Trophoblast cell (in vitro differentiated cells and primary cell): ENCODE measurements around the gene B4GALT1. TPM values are rescaled to one million over a fixed set of nuclear protein-coding genes. Genes with fewer than 3 reads are reported as not detected.

ENCODE experiments used
- DNase-seq, 2 donors: peaks; one replicate each; pipeline ENCODE4 v3.0.0-alpha.2; 2016
- H2AFZ ChIP-seq: 2 replicates; pipeline ENCODE4 v1.6.1; 2013; ENCODE audit warnings: low read length, moderate library complexity, mild to moderate bottlenecking; ENCODE audit not compliant: insufficient read depth, poor library complexity
- H2AK5ac ChIP-seq: 2 replicates; pipeline ENCODE4 v1.6.1; 2013; ENCODE audit warnings: mild to moderate bottlenecking, low read length
- H2BK120ac ChIP-seq: 2 replicates; pipeline ENCODE4 v1.6.1; 2013; ENCODE audit warnings: low read length, mild to moderate bottlenecking, moderate library complexity; ENCODE audit not compliant: insufficient read depth, poor library complexity
- H2BK12ac ChIP-seq: 2 replicates; pipeline ENCODE4 v1.6.1; 2013; ENCODE audit warnings: mild to moderate bottlenecking, low read length, moderate library complexity
- H2BK5ac ChIP-seq: 2 replicates; pipeline ENCODE4 v1.6.1; 2013; ENCODE audit warnings: low read length, low read depth, moderate library complexity, mild to moderate bottlenecking; ENCODE audit not compliant: poor library complexity
- H3K14ac ChIP-seq: 2 replicates; pipeline ENCODE4 v1.6.1; 2013; ENCODE audit warnings: mild to moderate bottlenecking, low read length
- H3K18ac ChIP-seq: 2 replicates; pipeline ENCODE4 v1.6.1; 2013; ENCODE audit warnings: mild to moderate bottlenecking, low read length
- H3K23ac ChIP-seq: 2 replicates; pipeline ENCODE4 v1.6.1; 2013; ENCODE audit warnings: low read length
- H3K27ac ChIP-seq: 2 replicates; pipeline ENCODE4 v1.5.1; 2013; ENCODE audit warnings: low read depth, mild to moderate bottlenecking, inconsistent platforms, low read length, moderate library complexity
- H3K27me3 ChIP-seq: 2 replicates; pipeline ENCODE4 v1.6.1; 2013; ENCODE audit warnings: inconsistent platforms, mild to moderate bottlenecking, low read length, moderate library complexity; ENCODE audit not compliant: insufficient read depth
- H3K36me3 ChIP-seq, 2 experiments: 1 replicate in 1 of 2; 2 replicates in 1 of 2; pipeline ENCODE4 v1.6.1; 2013; ENCODE audit warnings: low read length in 2 of 2, mild to moderate bottlenecking in 2 of 2, moderate library complexity in 1 of 2; ENCODE audit not compliant: insufficient read depth in 2 of 2, control insufficient read depth in 1 of 2
- H3K4ac ChIP-seq: 2 replicates; pipeline ENCODE4 v1.6.1; 2013; ENCODE audit warnings: low read depth, mild to moderate bottlenecking, low read length, moderate library complexity
- H3K4me1 ChIP-seq, 2 experiments: 1 replicate in 1 of 2; 2 replicates in 1 of 2; pipeline ENCODE4 v1.6.1; 2013; ENCODE audit warnings: low read length in 2 of 2, mild to moderate bottlenecking in 2 of 2, moderate library complexity in 1 of 2; ENCODE audit not compliant: insufficient read depth in 2 of 2, control insufficient read depth in 1 of 2
- H3K4me2 ChIP-seq: 2 replicates; pipeline ENCODE4 v1.6.1; 2013; ENCODE audit warnings: inconsistent platforms, mild to moderate bottlenecking, low read length, moderate library complexity
- H3K4me3 ChIP-seq: 2 replicates; pipeline ENCODE4 v1.5.1; 2013; ENCODE audit warnings: mild to moderate bottlenecking, low read depth, low read length, inconsistent platforms
- H3K79me1 ChIP-seq: one replicate; pipeline ENCODE4 v1.6.1; 2013; ENCODE audit warnings: low read length
- H3K79me2 ChIP-seq: 2 replicates; pipeline ENCODE4 v1.6.1; 2013; ENCODE audit warnings: low read length, mild to moderate bottlenecking; ENCODE audit not compliant: control insufficient read depth, insufficient read depth, poor library complexity
- H3K9ac ChIP-seq: 2 replicates; pipeline ENCODE4 v1.6.1; 2013; ENCODE audit warnings: mild to moderate bottlenecking, low read length
- H3K9me3 ChIP-seq: 2 replicates; pipeline ENCODE4 v1.6.1; 2013; ENCODE audit warnings: low read depth, mild to moderate bottlenecking, control low read depth, inconsistent platforms, low read length; ENCODE audit not compliant: insufficient read depth
- H4K12ac ChIP-seq: 2 replicates; pipeline ENCODE4 v1.6.1; 2013; ENCODE audit warnings: low read depth, mild to moderate bottlenecking, low read length, moderate library complexity
- H4K8ac ChIP-seq: 2 replicates; pipeline ENCODE4 v1.6.1; 2013; ENCODE audit warnings: low read depth, mild to moderate bottlenecking, low read length, moderate library complexity
- H4K91ac ChIP-seq: one replicate; pipeline ENCODE4 v1.6.1; 2013; ENCODE audit warnings: low read depth, mild to moderate bottlenecking, low read length, moderate library complexity
- WGBS: extraction: QIAGEN DNeasy Blood & Tissue Kit; methylation state at CpG from one replicate; pipeline ENCODE4 v1.1.7; 2013; ENCODE audit warnings: missing lambda C conversion rate; ENCODE audit not compliant: insufficient read length, insufficient coverage; ENCODE audit errors: extremely low coverage; 5-methylcytosine and 5-hydroxymethylcytosine counted together
- polyA plus RNA-seq: library from polyadenylated mRNA; stranded (reverse); fragments of 200-250 nt; gene quantifications from 2 replicates; pipeline ENCODE4 v1.2.3, GENCODE V29; 2013

Gene B4GALT1, protein sequence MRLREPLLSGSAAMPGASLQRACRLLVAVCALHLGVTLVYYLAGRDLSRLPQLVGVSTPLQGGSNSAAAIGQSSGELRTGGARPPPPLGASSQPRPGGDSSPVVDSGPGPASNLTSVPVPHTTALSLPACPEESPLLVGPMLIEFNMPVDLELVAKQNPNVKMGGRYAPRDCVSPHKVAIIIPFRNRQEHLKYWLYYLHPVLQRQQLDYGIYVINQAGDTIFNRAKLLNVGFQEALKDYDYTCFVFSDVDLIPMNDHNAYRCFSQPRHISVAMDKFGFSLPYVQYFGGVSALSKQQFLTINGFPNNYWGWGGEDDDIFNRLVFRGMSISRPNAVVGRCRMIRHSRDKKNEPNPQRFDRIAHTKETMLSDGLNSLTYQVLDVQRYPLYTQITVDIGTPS
- 119 and 122 TPM in 2 replicates for polyA plus RNA-seq

DNA sequence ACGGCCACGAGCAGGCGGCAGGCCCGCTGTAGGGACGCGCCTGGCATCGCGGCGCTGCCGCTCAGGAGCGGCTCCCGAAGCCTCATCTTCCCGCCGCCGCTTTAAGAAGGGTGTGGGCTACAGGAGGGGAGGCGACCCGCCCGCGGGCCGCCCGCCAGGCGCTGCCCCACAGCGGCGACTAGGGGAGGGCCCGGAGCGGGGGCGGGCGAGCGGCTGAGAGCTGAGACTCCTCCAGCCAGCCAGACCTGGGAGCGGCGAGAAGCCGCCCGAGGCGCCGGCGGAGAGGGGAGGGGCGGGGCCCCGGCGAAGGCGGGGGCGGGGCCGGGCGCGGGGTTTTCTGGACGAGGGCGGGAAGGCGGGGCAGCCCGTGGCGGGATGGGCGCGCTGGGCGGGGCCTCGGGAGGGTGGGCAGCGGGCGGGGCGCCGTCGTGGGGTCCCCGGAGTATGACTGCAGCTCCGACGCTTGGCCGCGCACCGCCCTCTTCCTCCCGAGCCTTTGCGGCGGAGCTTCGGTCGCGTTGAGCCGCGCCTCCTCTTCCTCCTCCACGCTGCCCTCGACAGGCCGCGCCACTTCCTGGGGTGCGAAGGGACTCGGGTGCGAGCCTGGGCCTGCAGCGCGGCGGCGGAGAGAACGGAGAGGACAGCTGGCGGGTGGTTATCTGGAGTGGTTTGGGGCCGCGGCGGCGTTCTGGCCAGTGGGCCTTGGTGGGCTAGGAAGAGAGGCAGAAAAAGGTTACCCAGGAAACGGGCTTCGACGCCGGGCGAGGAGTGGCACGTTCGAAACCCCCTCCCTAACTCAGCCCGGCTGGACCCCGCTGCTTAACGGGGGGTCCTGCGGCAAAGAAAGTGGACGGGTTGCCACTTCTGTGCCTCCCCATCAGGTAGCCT is at the start of gene B4GALT1:
Gene B4GALT1, minus strand, starts transcription at position 253 of the 888 bp plus-strand sequence. Its CDS starts 167 bp downstream, at position 86.
- Histone ChIP-seq H3K4me1 (peaks cover 30 to 41% of the 10 kb centered on the region in 2 experiments), H3K9me3 (no peaks in the 10 kb centered on the region), H3K79me1 (peaks cover 41% of the 10 kb centered on the region), H3K27me3 (no peaks in the 10 kb centered on the region), H2AFZ (peak within 1 kb of the TSS; percentile 94), H3K9ac (peak within 1 kb of the TSS; percentile 95), H4K8ac (peak within 1 kb of the TSS; percentile 92), H3K4ac (peak within 1 kb of the TSS; percentile 98), H2BK120ac (peak within 1 kb of the TSS; percentile 90), H4K91ac (peak within 1 kb of the TSS; percentile 99), H3K14ac (peak within 1 kb of the TSS; percentile 100), H3K23ac (no peak within 1 kb of the TSS), H4K12ac (peak within 1 kb of the TSS; percentile 95), H3K18ac (peak within 1 kb of the TSS; percentile 99), H3K27ac (peak within 1 kb of the TSS; percentile 92), H2BK5ac (peak within 1 kb of the TSS; percentile 98), H3K4me2 (peak within 1 kb of the TSS; percentile 62), H2AK5ac (peak within 1 kb of the TSS; percentile 100), H3K4me3 (peak within 1 kb of the TSS; percentile 82), H3K79me2 (peaks cover 35% of the 10 kb centered on the region), H2BK12ac (peak within 1 kb of the TSS; percentile 93), H3K36me3 (no peaks in the 10 kb centered on the region)
- WGBS, result no CpG with 5 or more reads among the region's 101 CpGs
- peak; percentile 96 for DNase-seq

- Histone ChIP-seq H3K79me2 (no peaks in the 10 kb centered on the region), H4K12ac (no peak overlapping the region), H4K8ac (no peak overlapping the region), H3K9ac (no peak overlapping the region), H3K4me1 (peaks cover 9 to 14% of the 10 kb centered on the region in 2 experiments), H2AFZ (no peak overlapping the region), H4K91ac (no peak overlapping the region), H2BK120ac (no peak overlapping the region), H3K4me2 (no peak overlapping the region), H3K27ac (no peak overlapping the region), H3K4ac (no peak overlapping the region), H3K79me1 (peaks cover 2% of the 10 kb centered on the region), H3K18ac (no peak overlapping the region), H3K36me3 (no peaks in the 10 kb centered on the region), H2BK12ac (no peak overlapping the region), H3K27me3 (no peaks in the 10 kb centered on the region), H3K4me3 (no peak overlapping the region), H2AK5ac (no peak overlapping the region), H2BK5ac (no peak overlapping the region), H3K14ac (no peak overlapping the region), H3K23ac (no peak overlapping the region), H3K9me3 (no peaks in the 10 kb centered on the region)
- WGBS, result no CpG with 5 or more reads among the region's 3 CpGs
- peak; percentile 41 to 64 for DNase-seq
These were observed 44.7 kb upstream of the B4GALT1 start for GRCh38 chr9:33211695-33212393.

DNA sequence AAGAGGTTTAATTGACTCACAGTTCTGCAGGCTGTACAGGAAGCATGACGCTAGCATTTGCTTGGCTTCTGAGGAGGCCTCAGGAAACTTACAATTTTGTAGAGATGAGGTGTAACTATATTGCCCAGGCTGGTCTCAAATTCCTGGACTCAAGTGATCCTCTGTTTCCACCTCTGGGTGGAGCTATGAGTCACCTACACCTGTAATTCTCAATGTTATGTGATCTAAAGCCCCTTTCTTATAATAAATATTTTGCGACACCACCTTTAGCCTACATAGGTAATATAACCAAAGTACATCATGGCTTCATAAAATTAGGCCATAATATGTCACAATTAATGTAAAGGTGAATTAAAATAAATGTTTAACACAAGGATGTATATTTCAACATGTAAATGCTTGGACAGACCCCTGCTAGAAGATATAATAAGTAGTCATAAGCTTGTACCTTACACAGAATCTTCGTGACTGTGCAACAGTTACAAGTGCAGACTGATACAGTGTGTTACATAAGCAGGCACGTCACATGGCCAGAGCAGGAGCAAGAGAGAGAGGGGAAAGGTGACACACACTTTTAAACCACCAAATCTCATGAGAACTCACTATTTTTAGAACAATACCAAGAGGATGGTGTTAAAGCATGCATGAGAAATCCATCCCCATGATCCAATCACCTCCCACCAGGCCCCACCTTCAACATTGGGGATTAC is 43.0 kb upstream of the B4GALT1 start:
- DNase-seq, result no peak
- Histone ChIP-seq H2BK5ac (no peak overlapping the region), H3K27me3 (no peaks in the 10 kb centered on the region), H3K14ac (no peak overlapping the region), H3K9me3 (no peaks in the 10 kb centered on the region), H3K4ac (no peak overlapping the region), H3K18ac (no peak overlapping the region), H2AK5ac (no peak overlapping the region), H3K79me2 (no peaks in the 10 kb centered on the region), H3K23ac (no peak overlapping the region), H3K36me3 (no peaks in the 10 kb centered on the region), H3K79me1 (peaks cover 2% of the 10 kb centered on the region), H4K8ac (no peak overlapping the region), H4K91ac (no peak overlapping the region), H4K12ac (no peak overlapping the region), H3K4me3 (no peak overlapping the region), H3K9ac (no peak overlapping the region), H2BK120ac (no peak overlapping the region), H2AFZ (no peak overlapping the region), H2BK12ac (no peak overlapping the region), H3K27ac (no peak overlapping the region), H3K4me1 (peaks cover 9 to 14% of the 10 kb centered on the region in 2 experiments), H3K4me2 (no peak overlapping the region)
- no CpG with 5 or more reads among the region's 4 CpGs for WGBS
